Brain microvascular endothelial cell (primary cell): ENCODE measurements around the gene CCDC90B.

ENCODE experiments used
- DNase-seq: peaks from one replicate; pipeline ENCODE4 v3.0.0-alpha.2; 2020
- H3K27ac ChIP-seq: fragments of 250-450 bp; sonication (Bioruptor Pico); 2 replicates; pipeline ENCODE4 v1.5.1; 2020; ENCODE audit warnings: mild to moderate bottlenecking, moderate library complexity
- H3K27me3 ChIP-seq: fragments of 250-450 bp; sonication (Bioruptor Pico); replicated peaks from 2 replicates; pipeline ENCODE4 v1.5.1; 2020; ENCODE audit warnings: mild to moderate bottlenecking
- H3K36me3 ChIP-seq: fragments of 250-450 bp; sonication (Bioruptor Pico); replicated peaks from 2 replicates; pipeline ENCODE4 v1.5.1; 2020; ENCODE audit warnings: mild to moderate bottlenecking
- H3K4me3 ChIP-seq: 2 replicates; pipeline ENCODE4 v1.5.1; 2011; ENCODE audit warnings: low read depth, mild to moderate bottlenecking, control low read depth, low read length, moderate library complexity
- in situ Hi-C: cut with HindIII; loops from 2 replicates; pipeline ENCODE4 v1.10.0; 2017; ENCODE audit warnings: low sequenced_read_pairs, low pct_ligation_motif_present
- TF ChIP-seq, protein P1 (sequence below): IDR thresholded peaks from 2 replicates; pipeline ENCODE4 v1.5.1; 2011; ENCODE audit warnings: low read depth, mild to moderate bottlenecking, moderate library complexity, low read length, control low read depth, inconsistent platforms; ENCODE audit errors: missing control alignments

The CCDC90B gene

DNA sequence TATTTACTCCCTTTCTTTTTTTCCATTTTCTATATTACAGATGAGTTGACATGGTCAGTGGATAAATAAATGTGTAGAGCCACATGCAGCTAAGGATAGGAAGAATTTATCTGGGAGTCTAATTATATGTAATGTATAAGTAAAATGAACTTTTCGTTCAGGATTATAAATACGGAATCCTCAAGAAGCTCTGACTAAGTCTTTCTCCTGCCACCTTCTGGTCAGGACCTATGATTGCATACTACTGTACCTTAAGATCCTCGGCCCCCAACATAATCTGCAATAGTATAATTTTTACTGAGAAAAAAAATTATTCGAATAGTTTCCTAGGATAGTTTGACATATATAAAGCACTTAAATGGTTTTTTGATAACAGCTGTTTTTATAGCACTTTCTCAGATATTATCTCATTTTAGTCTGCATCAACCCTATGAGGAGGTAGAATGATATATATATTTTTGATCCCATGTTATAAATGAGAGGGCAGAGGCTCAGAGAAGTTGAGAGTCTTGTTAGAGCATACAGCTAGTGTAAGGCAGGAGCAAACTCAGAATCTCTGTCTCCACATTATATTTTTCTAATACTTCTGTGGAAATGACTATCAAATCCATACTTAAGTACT is 36.1 kb downstream of the CCDC90B start:
- in situ Hi-C loops = no loop called here
- H3K4me3 ChIP-seq = no peak overlapping the region
- no peaks in the 10 kb centered on the region for H3K27me3 ChIP-seq
- DNase-seq = peak; percentile 33
- TF ChIP-seq, protein P1, sequence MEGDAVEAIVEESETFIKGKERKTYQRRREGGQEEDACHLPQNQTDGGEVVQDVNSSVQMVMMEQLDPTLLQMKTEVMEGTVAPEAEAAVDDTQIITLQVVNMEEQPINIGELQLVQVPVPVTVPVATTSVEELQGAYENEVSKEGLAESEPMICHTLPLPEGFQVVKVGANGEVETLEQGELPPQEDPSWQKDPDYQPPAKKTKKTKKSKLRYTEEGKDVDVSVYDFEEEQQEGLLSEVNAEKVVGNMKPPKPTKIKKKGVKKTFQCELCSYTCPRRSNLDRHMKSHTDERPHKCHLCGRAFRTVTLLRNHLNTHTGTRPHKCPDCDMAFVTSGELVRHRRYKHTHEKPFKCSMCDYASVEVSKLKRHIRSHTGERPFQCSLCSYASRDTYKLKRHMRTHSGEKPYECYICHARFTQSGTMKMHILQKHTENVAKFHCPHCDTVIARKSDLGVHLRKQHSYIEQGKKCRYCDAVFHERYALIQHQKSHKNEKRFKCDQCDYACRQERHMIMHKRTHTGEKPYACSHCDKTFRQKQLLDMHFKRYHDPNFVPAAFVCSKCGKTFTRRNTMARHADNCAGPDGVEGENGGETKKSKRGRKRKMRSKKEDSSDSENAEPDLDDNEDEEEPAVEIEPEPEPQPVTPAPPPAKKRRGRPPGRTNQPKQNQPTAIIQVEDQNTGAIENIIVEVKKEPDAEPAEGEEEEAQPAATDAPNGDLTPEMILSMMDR = peak; percentile 69
- no peaks in the 10 kb centered on the region for H3K36me3 ChIP-seq
- no peak overlapping the region for H3K27ac ChIP-seq

DNA sequence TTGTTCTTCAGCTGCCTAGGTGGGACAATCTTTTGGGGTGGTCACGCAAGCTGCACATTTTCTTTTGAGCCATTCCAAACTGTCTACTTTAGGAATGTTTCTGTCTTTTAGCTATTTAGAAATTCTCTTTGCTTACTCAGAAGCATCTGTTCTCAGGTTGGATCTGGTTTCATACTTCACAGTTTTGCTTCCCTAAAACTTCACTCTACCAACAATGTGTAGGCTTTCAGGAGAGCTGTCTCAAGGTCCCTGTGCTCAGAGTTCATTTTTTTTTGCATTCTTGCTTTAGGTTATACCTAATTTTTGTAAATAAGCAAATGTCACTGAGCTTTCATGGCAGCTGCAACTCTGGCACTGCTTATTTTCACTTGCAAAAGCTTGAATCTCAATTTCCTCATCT is 36.7 kb downstream of the CCDC90B start:
- H3K36me3 ChIP-seq = no peaks in the 10 kb centered on the region

DNA sequence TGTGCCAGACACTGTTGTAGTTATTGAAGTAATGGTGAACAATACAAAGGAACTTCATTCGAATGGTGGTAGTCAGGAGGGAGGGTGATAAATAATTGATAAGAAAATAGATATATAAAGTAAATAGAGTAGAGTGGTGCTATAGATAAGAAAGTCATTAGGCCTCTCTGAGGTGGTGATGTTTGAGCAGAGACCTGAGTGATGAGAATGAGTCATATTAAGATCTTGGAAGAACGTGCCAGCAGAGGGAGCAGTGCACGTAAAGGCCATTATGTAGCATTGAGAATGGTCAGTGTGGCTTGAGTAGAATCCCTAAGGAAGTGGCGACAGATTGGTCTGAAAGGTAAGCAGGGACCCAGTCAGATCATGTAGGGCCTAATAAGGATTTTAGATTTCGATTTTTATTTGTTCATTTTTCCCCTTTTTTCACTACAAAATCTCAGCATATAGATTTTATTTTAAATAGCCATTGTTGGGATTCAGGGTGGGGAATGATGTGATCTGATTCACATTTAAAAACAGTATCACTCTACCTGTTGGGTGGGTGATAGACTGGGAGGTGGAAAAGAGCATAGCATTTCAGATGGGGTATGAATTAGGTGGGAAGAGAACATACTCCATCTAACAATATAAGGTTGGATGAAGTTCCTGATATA is 44.7 kb downstream of the CCDC90B start:
- DNase-seq = peak; percentile 74
- no peaks in the 10 kb centered on the region for H3K27me3 ChIP-seq
- no peak overlapping the region for H3K4me3 ChIP-seq
- in situ Hi-C loops = no loop called here
- H3K27ac ChIP-seq = no peak overlapping the region
- TF ChIP-seq, protein P1 = peak; percentile 79
- no peaks in the 10 kb centered on the region for H3K36me3 ChIP-seq

More for the DNA sequence above, 36.7 kb downstream of the CCDC90B start:
- DNase-seq = no peak
- H3K27me3 ChIP-seq = no peaks in the 10 kb centered on the region
- H3K4me3 ChIP-seq = no peak overlapping the region
- in situ Hi-C loops = no loop called here
- H3K27ac ChIP-seq = no peak overlapping the region
- TF ChIP-seq, protein P1 = no peak

DNA sequence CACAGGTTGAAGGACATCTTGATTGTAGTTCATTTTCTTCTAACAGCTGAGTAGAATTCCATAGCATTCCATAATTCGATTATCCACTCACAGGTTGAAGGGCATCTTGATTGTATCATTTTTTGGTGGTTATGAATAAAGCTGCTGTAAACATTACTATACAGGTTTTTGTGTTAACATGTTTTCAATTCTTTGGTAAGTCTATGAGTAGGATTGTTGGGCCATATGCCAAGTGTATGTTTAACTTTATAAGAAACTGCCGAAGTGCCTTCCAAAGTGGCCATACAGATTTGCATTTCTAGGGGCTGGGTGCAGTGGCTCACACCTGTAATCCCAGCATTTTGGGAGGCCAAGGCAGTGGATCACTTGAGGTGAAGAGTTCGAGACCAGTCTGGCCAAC is 48.1 kb downstream of the CCDC90B start:
- no peak for DNase-seq
- Histone ChIP-seq H3K36me3 (no peaks in the 10 kb centered on the region), H3K27me3 (no peaks in the 10 kb centered on the region), H3K27ac (no peak overlapping the region), H3K4me3 (no peak overlapping the region)
- TF ChIP-seq, protein P1 = no peak
- in situ Hi-C loops = no loop called here

DNA sequence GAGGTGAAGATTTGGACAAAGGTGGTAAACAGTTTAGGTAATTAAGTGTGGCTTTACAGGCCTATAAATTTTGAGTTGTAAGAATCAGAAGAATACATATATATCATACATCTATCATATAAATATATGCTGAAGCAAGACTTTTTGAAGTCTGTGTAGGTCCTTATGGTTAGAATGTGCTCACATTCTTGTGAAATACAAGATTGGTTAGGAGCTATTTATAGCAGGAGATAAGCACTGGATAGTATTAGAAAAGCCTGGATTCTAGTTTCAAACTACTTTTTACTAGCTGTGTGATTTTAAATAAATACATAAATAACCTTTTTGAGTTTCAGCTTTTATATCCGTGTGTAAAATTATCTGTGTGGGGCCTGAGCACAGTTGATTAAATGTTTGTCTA is 50.3 kb downstream of the CCDC90B start:
- no peak overlapping the region for H3K4me3 ChIP-seq
- no peak overlapping the region for H3K27ac ChIP-seq
- DNase-seq = no peak
- TF ChIP-seq, protein P1 = no peak
- H3K36me3 ChIP-seq = no peaks in the 10 kb centered on the region
- in situ Hi-C loops = no loop called here
- H3K27me3 ChIP-seq = no peaks in the 10 kb centered on the region
